NCI-H187 treated with DMSO at 0.1 percent for 48 hours (cell line): ENCODE results near the gene KLHL18.
"Not testable (repeated sequence)": the region's sequence is repeated elsewhere in the genome, so short reads cannot be mapped to it uniquely, and the experiment has no call there.

Experiments used
- DNase-seq: peaks from one replicate; lab custom pipeline; 2025; lab: John Stamatoyannopoulos, UW

The KLHL18 gene

GRCh38 chr3:47362701-47363100 lies 80.0 kb downstream of the KLHL18 start:
- no peak for DNase-seq

GRCh38 chr3:47365213-47366153 lies 82.7 kb downstream of the KLHL18 start:
- DNase-seq = no peak

- no peak for DNase-seq
These were observed 84.1 kb downstream of the KLHL18 start for GRCh38 chr3:47366833-47367232.

- no peak for DNase-seq
These were observed 84.9 kb downstream of the KLHL18 start for GRCh38 chr3:47367631-47368030.

- not testable (repeated sequence) for DNase-seq
These were observed 87.3 kb downstream of the KLHL18 start for GRCh38 chr3:47370020-47370419.

- DNase-seq = no peak
These were observed 88.3 kb downstream of the KLHL18 start for GRCh38 chr3:47370887-47371697.

- no peak for DNase-seq
These were observed 91.8 kb downstream of the KLHL18 start for GRCh38 chr3:47374587-47374986.

GRCh38 chr3:47376393-47376792 lies 93.6 kb downstream of the KLHL18 start:
- DNase-seq = no peak

- no peak for DNase-seq
These were observed 94.4 kb downstream of the KLHL18 start for GRCh38 chr3:47377186-47377585.

- DNase-seq = no peak
These were observed 96.1 kb downstream of the KLHL18 start for GRCh38 chr3:47378869-47379268.

GRCh38 chr3:47379411-47379899 lies 96.7 kb downstream of the KLHL18 start:
- no peak for DNase-seq

GRCh38 chr3:47380026-47380600 lies 97.4 kb downstream of the KLHL18 start:
- DNase-seq = no peak

- peak; percentile 80 for DNase-seq
These were observed 98.0 kb downstream of the KLHL18 start, which contains the start of gene PTPN23 for GRCh38 chr3:47380601-47381316. Gene PTPN23, plus strand, starts transcription at chr3:47381021. Its CDS starts 76 bp downstream, at chr3:47381097.

- no peak for DNase-seq
These were observed 98.8 kb downstream of the KLHL18 start for GRCh38 chr3:47381317-47382157.

GRCh38 chr3:47384425-47384824 lies 101.7 kb downstream of the KLHL18 start:
- no peak for DNase-seq

- no peak for DNase-seq
These were observed 102.3 kb downstream of the KLHL18 start for GRCh38 chr3:47385007-47385406.

GRCh38 chr3:47385796-47386195 lies 103.1 kb downstream of the KLHL18 start:
- no peak for DNase-seq

GRCh38 chr3:47392933-47393332 lies 110.2 kb downstream of the KLHL18 start:
- DNase-seq = no peak

- DNase-seq = no peak
These were observed 111.6 kb downstream of the KLHL18 start for GRCh38 chr3:47394140-47394870.

- no peak for DNase-seq
These were observed 112.1 kb downstream of the KLHL18 start for GRCh38 chr3:47394881-47395280.
